Mammary epithelial cell (primary cell): Measurements from ENCODE around the gene RICTOR.

Experiments used
- EZH2 ChIP-seq: IDR thresholded peaks from 2 replicates; pipeline ENCODE4 v1.6.1; 2012; ENCODE audit warnings: low read length, inconsistent platforms, borderline replicate concordance
- TF ChIP-seq, protein P1 (sequence below), 2 donors: IDR thresholded peaks in 1 of 2; conservative IDR thresholded peaks in 1 of 2; 2 replicates each; pipeline ENCODE4 v1.5.1; 2011 to 2012; ENCODE audit warnings: inconsistent platforms in 2 of 2, low read length in 2 of 2, mild to moderate bottlenecking in 2 of 2, control low read depth in 1 of 2, low read depth in 1 of 2; ENCODE audit not compliant: insufficient read depth in 1 of 2; ENCODE audit errors: extremely low read depth in 1 of 2

GRCh38 chr5:38923661-38924451 lies 150.3 kb downstream of the RICTOR start:
- TF ChIP-seq, protein P1, sequence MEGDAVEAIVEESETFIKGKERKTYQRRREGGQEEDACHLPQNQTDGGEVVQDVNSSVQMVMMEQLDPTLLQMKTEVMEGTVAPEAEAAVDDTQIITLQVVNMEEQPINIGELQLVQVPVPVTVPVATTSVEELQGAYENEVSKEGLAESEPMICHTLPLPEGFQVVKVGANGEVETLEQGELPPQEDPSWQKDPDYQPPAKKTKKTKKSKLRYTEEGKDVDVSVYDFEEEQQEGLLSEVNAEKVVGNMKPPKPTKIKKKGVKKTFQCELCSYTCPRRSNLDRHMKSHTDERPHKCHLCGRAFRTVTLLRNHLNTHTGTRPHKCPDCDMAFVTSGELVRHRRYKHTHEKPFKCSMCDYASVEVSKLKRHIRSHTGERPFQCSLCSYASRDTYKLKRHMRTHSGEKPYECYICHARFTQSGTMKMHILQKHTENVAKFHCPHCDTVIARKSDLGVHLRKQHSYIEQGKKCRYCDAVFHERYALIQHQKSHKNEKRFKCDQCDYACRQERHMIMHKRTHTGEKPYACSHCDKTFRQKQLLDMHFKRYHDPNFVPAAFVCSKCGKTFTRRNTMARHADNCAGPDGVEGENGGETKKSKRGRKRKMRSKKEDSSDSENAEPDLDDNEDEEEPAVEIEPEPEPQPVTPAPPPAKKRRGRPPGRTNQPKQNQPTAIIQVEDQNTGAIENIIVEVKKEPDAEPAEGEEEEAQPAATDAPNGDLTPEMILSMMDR (conservative IDR thresholded peaks at IDR 0.05 in 1 of 2, IDR thresholded peaks at IDR 0.05 in 1 of 2; ENCODE audit: extremely low read depth in 1 of 2, insufficient read depth in 1 of 2, low read depth in 1 of 2, low read length in 2 of 2) = no peak
- no peak for TF ChIP-seq EZH2
